DOHH2 (cell line): ENCODE results near the gene DGKD.

Experiments used
- H3F3A ChIP-seq: fragments of 200-600 bp; sonication (generic), shearing (Covaris generic); 2 replicates; pipeline ENCODE4 v1.6.0; 2016; ENCODE audit warnings: antibody characterized with exemption, mild to moderate bottlenecking; ENCODE audit not compliant: control insufficient read depth, insufficient read depth
- H3K27ac ChIP-seq: fragments of 200-600 bp; sonication (generic); 2 replicates; pipeline ENCODE4 v1.5.1; 2014; ENCODE audit warnings: low read depth, mild to moderate bottlenecking, low read length, moderate library complexity
- H3K27me3 ChIP-seq: fragments of 200-600 bp; sonication (generic); 2 replicates; pipeline ENCODE4 v1.6.1; 2014; ENCODE audit warnings: mild to moderate bottlenecking, low read length, mixed read lengths; ENCODE audit not compliant: control insufficient read depth
- H3K36me3 ChIP-seq: fragments of 200-600 bp; sonication (generic); 2 replicates; pipeline ENCODE4 v1.6.1; 2014; ENCODE audit warnings: mild to moderate bottlenecking, low read length, moderate library complexity, mixed read lengths; ENCODE audit not compliant: control insufficient read depth
- H3K4me1 ChIP-seq: fragments of 200-600 bp; sonication (generic); 2 replicates; pipeline ENCODE4 v1.6.1; 2014; ENCODE audit warnings: mild to moderate bottlenecking, low read length, mixed read lengths; ENCODE audit not compliant: control insufficient read depth
- H3K4me2 ChIP-seq: fragments of 200-600 bp; sonication (generic); 2 replicates; pipeline ENCODE4 v1.6.0; 2014; ENCODE audit warnings: mild to moderate bottlenecking, low read length, moderate library complexity
- H3K4me3 ChIP-seq: fragments of 200-600 bp; sonication (generic); 2 replicates; pipeline ENCODE4 v1.5.1; 2014; ENCODE audit warnings: mild to moderate bottlenecking, low read length, mixed read lengths
- H3K79me2 ChIP-seq: fragments of 200-600 bp; sonication (generic); 2 replicates; pipeline ENCODE4 v1.6.1; 2014; ENCODE audit warnings: mild to moderate bottlenecking, low read length, mixed read lengths; ENCODE audit not compliant: control insufficient read depth
- H3K9me2 ChIP-seq: fragments of 200-600 bp; sonication (generic); replicated peaks from 2 replicates; pipeline ENCODE4 v1.6.1; 2014; ENCODE audit warnings: mild to moderate bottlenecking, low read length, mixed read lengths; ENCODE audit not compliant: control insufficient read depth
- H3K9me3 ChIP-seq: fragments of 200-600 bp; sonication (generic); 2 replicates; pipeline ENCODE4 v1.6.1; 2014; ENCODE audit warnings: antibody characterized with exemption, low read length, mixed read lengths; ENCODE audit not compliant: control insufficient read depth, insufficient read depth
- H4K20me1 ChIP-seq: fragments of 200-600 bp; sonication (generic); 2 replicates; pipeline ENCODE4 v1.6.0; 2014; ENCODE audit warnings: low read depth, mild to moderate bottlenecking, antibody characterized with exemption, low read length, moderate library complexity; ENCODE audit not compliant: control insufficient read depth, insufficient read depth
- CTCF ChIP-seq: fragments of 200-600 bp; sonication (generic); IDR thresholded peaks from one replicate; pipeline ENCODE4 v1.5.1; 2014; ENCODE audit warnings: antibody characterized with exemption, mild to moderate bottlenecking, low read depth, low read length; ENCODE audit not compliant: poor library complexity, severe bottlenecking
- EZH2phosphoT487 ChIP-seq: fragments of 200-600 bp; sonication (generic); IDR thresholded peaks from 2 replicates; pipeline ENCODE4 v1.6.1; 2017; ENCODE audit warnings: borderline replicate concordance, mild to moderate bottlenecking, antibody characterized with exemption, low read length, moderate library complexity, mixed read lengths

Gene DGKD

GRCh38 chr2:233469261-233470010 lies 115.1 kb downstream of the DGKD start:
- H3F3A ChIP-seq: no peaks in the 10 kb centered on the region
- TF ChIP-seq CTCF (no peak), EZH2phosphoT487 (no peak)
- no peak overlapping the region for H3K27ac ChIP-seq
- H3K4me3 ChIP-seq: no peak overlapping the region
- no peaks in the 10 kb centered on the region for H3K9me3 ChIP-seq
- H3K4me1 ChIP-seq: no peaks in the 10 kb centered on the region
- H4K20me1 ChIP-seq: no peaks in the 10 kb centered on the region
- H3K4me2 ChIP-seq: no peak overlapping the region
- no peaks in the 10 kb centered on the region for H3K27me3 ChIP-seq
- no peaks in the 10 kb centered on the region for H3K9me2 ChIP-seq
- no peaks in the 10 kb centered on the region for H3K79me2 ChIP-seq
- H3K36me3 ChIP-seq: peaks cover 36% of the 10 kb centered on the region

GRCh38 chr2:233470011-233470687 lies 115.9 kb downstream of the DGKD start:
- peaks cover 33% of the 10 kb centered on the region for H3K36me3 ChIP-seq
- H4K20me1 ChIP-seq: no peaks in the 10 kb centered on the region
- H3K9me2 ChIP-seq: no peaks in the 10 kb centered on the region

GRCh38 chr2:233470839-233471238 lies 116.5 kb downstream of the DGKD start:
- H3K27ac ChIP-seq: no peak overlapping the region
- no peaks in the 10 kb centered on the region for H3K27me3 ChIP-seq
- no peak overlapping the region for H3K4me2 ChIP-seq
- H3K4me1 ChIP-seq: no peaks in the 10 kb centered on the region
- peaks cover 33% of the 10 kb centered on the region for H3K36me3 ChIP-seq
- no peaks in the 10 kb centered on the region for H3K79me2 ChIP-seq
- H4K20me1 ChIP-seq: no peaks in the 10 kb centered on the region
- no peaks in the 10 kb centered on the region for H3K9me2 ChIP-seq
- no peaks in the 10 kb centered on the region for H3K9me3 ChIP-seq
- no peaks in the 10 kb centered on the region for H3F3A ChIP-seq
- no peak for TF ChIP-seq CTCF
- TF ChIP-seq EZH2phosphoT487: no peak
- no peak overlapping the region for H3K4me3 ChIP-seq

More at GRCh38 chr2:233470011-233470687, 115.9 kb downstream of the DGKD start:
- Histone ChIP-seq H3K4me2 (no peak overlapping the region), H3K9me3 (no peaks in the 10 kb centered on the region), H3F3A (no peaks in the 10 kb centered on the region), H3K4me1 (no peaks in the 10 kb centered on the region), H3K4me3 (no peak overlapping the region), H3K27ac (no peak overlapping the region), H3K79me2 (no peaks in the 10 kb centered on the region), H3K27me3 (no peaks in the 10 kb centered on the region)
- TF ChIP-seq CTCF (no peak), EZH2phosphoT487 (no peak)
